Fibroblast of skin of left biceps (primary cell): ENCODE measurements around the gene SDHAF4.
A peak's percentile ranks its signal among the peaks of the same experiment; 100 is the strongest.
"Not testable (repeated sequence)": the region's sequence is repeated elsewhere in the genome, so short reads cannot be mapped to it uniquely, and the experiment has no call there.

Experiments used
- DNase-seq, 2 experiments: peaks; one replicate each; pipeline ENCODE4 v3.0.0-alpha.2; 2013; ENCODE audit warnings: low read depth in 2 of 2

SDHAF4 gene

DNA sequence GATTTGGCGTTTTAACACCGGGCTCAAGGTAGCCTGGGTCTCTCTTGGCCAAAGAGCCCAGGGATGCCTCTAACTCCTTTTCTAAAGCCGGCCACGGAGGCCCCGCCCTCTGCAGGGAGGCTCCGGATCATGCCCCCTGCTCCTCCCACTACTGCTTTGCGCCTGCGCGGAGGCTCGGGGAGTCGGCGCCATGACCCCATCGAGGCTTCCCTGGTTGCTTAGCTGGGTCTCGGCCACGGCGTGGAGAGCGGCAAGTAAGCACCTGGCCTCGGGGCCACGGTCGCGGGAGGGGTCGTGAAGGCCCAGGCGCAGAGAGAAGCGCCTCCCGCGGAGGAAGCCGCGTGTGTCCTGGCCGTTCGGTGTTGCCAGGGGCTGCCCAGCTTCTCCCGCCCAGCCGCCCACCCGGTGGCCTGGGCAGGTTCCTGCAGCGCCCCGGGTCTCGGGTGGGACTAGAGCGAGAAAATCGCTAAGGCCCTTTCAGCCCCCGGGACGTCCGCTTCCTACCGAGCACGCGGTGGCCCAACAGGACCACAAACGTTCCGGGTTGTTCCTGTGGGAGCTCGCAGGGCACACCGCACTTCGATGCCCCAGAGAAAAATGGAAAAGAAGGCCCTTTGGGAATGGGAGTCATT is at the start of gene SDHAF4:
Gene SDHAF4 (plus strand): TSS at position 180 of the 632 bp plus-strand sequence. CDS start 11 bp downstream, at position 191.
- DNase-seq, result peak; percentile 62 to 64

DNA sequence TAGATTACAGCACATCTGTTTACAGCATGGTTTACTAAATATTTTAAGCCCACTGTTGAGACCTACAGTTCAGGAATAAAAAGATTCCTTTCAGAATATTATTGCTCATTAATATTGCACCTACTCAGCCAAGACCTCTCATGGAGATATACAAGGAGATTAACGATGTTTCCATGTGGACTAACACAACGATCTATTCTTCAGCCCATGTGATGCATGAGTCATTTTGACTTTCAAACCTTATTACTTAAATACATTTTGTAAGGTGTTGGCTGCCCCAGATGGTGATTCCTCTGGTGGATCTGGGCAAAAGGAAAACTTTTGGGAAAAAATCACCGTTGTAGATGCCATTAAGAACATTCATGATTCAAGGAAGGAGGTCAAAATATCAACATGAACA is 48.0 kb upstream of the SDHAF4 start:
- DNase-seq, result no peak

DNA sequence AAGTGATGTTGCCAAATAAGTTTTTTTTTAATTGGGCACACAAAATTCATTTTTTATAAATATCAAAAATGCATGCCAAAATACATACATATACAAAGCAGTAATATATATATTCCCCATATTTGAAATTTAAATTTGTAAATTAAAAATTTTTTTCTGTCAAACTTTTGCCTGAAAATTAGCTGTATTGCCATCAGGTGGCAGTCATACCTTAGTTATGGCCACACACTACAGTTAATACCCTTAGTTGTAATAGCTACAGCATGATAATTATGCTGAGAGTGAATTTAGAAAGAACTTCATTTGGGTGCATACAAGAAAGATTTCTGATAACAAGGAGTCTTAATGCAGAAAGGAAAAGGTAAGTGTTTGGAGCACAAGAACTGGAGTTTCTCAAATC is 46.2 kb upstream of the SDHAF4 start:
- no peak for DNase-seq

GRCh38 chr6:70524721-70525286 is 41.9 kb upstream of the SDHAF4 start:
- no peak for DNase-seq

DNA sequence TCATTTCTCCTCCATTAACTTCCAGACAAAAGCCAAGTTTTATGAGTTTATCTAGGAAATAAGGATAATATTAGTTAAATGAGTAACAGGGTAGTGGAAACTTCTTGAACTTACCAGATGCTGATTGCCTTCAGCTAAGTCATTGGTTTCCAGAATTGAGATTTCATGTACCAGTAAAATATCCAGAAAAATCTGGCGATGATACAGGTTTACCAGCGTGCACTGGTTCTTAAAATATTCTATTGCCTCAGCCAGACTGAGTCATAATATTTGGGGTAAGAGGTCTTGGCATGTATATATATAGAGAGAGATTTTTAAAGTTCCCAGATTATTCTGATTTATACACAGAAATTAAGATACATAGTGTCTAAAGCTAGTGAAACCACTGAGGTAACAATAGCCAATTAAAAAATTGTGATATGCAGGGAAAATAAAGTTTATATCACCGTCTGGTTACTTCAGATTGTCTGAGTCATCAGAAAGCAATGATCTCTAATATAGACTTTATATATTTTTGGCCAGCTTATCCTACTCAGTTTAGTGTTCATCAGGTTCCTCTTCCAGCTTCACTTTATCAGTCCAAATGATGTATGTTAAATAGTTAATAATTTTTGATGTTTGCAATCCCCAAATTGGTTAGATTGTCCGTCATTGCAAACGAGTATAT is 39.5 kb upstream of the SDHAF4 start:
- peak; percentile 15 to 17 for DNase-seq

DNA sequence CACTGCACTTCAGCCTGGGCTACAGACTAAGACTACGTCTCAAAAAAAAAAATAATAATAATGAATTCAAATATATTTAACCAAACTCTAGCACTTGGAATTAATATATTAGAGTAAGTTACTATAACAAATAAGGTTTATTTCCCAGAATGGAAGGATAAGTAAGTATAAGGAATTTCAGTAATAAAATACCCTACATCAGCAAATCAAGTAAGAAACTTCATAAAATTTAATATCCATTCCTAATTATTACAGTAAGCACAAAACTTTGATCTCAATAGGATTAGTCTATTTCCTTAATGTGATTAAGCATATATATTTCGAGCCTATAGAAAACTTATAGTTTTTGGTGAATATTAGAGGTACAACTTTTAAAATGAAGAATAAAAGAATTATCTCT is 36.7 kb upstream of the SDHAF4 start:
- no peak for DNase-seq

DNA sequence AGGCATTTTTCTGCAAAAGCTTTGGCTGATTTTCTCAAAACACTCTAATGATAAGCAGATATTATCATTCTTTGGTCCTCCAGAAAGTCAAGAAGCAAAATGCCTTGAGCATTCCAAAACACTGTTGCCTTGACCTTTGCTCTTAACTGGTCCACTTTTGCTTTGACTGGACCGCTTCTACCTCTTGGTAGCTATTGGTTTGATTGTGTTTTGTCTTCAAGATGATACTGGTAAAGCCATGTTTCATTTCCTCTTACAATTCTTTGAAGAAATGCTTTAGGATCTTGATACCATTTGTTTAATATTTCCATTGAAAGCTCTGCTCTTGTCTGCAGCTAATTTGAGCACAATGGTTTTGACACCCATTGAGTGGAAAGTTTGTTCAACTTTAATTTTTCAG is 35.6 kb upstream of the SDHAF4 start:
- no peak for DNase-seq

DNA sequence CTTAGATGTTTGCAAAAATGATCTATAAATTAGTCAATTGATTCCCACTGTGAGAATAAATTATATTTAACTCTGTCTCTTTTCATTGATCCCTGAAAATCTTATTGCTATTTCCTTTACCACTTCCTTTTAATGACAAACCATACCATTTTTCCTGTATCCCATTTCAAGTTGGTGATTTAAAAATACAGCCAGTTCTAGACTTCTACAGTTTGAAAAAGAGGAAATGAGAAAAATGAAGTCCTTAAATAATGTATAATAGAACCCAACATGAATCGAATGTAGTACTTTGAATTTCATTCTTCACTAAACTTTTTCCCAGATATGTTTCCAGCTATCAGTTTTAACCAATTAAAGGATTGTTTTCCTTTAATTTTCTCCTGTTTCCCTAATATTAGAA is 29.5 kb upstream of the SDHAF4 start:
- DNase-seq, result no peak

GRCh38 chr6:70538376-70538775 is 28.4 kb upstream of the SDHAF4 start:
- DNase-seq, result no peak

DNA sequence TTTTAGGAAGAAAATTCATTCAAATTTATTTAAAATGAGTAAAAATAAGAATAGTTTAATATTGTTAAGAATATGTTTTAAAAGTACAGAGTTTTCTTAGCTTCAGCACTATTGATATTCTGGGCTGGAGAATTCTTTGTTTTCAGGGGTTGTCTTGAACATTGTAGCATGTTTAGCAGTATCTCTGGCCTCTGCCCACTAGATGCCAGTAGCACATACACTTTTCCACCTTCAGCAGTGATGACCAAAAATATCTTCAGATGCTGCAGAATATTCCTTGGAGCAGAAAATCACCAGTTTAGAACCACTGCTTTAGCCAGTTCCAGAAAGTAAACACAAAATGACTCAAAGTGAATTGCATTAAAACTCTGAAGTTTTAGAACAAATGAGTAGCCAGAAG is 19.4 kb upstream of the SDHAF4 start:
- DNase-seq, result no peak

DNA sequence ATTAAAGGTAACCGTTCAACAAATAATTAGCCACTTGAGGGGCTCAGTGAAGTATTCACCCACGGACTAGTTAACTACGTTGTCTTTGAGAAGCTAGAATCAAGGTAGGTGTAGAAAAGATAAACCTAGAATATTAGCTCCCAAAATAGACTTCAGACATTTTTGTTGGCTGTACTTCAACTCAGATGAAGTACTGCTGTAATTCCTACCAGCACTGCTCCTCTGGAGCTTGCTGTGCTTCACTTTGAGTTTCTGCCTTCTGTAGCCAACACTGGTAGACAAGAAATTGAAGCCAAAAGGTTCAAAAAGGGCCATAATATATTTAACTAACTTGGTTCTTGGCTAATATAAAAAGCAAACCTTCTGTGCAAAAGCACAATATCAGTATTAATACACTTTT is 18.8 kb upstream of the SDHAF4 start:
- DNase-seq, result no peak

DNA sequence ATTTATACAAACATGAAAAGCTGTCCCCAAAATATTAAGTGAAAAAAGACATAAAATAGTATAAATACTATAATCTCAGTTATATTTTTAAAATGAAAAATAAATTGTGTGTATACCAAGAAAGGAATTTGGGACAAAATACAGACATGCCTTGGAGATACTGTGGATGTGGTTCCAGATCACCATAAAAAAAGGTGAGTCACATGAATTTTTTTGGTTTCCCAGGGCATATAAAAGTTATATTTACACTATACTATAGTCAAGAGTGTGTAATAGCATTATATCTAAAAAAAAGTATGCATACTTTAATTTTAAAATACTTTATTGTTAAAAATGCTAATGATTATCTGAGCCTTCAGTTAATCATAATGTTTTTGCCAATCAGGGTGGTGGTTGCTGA is 17.4 kb upstream of the SDHAF4 start:
- no peak for DNase-seq

DNA sequence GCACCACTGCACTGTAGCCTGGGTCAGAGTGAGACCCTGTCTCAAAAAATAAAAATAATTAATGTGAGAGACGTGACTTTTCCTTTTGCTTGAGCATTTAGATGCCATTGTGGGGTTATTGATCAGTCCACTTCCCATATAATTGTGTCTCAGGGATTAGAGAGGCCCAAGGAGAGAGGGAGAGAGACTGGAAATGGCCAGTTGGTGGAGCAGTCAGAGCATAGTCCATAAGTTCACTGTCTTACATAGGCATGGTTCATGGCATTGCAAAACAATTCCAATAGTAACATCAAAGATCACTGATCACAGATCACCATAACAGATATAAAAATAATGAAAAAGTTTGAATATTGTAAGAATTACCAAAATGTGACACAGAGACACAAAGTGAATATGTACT is 15.2 kb upstream of the SDHAF4 start:
- no peak for DNase-seq

DNA sequence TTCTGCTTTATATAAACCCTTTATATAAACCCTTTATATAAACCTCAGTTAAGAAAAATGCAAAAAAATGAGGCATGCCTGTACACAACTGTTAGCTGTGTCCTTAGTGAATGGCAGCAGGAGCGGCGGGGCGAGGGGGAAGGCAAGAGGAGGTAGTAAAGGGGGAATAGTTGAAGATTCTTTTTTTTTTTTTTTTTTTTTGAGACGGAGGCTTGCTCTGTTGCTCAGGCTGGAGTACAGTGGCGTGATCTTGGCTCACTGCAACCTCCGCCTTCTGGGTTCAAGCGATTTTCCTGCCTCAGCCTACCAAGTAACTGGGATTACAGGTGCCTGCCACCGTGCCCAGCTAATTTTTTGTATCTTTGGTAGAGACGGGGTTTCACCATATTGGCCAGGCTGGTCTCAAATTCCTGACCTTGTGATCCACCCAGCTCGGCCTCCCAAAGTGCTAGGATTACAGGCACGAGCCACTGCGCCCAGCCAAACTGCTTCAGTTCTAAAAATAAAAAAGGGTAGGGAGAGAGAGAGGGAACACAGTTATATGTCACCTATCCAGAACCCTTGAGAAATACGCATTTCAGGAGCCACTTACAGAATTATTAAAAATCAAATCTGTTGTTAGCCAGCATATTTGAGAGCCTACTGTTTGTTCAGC is 14.3 kb upstream of the SDHAF4 start:
- DNase-seq, result not testable (repeated sequence)

GRCh38 chr6:70552974-70553373 is 13.8 kb upstream of the SDHAF4 start:
- no peak for DNase-seq

- DNase-seq, result no peak
Measured at GRCh38 chr6:70557998-70558397, 8.7 kb upstream of the SDHAF4 start.

DNA sequence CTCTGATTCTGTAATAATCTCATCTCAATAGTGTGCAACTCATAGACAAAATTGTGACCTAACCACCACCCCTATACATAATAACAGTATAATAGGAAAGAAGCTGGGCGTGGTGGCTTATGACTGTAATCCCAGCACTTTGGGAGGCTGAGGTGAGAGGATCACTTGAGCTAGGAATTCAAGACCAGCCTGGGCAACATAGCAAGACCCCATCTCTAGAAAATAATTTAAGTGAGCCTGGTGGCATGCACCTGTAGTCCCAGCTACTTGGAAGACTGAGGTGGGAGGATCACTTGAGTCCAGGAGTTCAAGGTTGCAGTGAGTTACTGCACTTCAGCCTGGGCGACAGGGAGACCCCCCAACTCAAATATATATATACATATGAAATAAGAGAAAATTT is 4.3 kb upstream of the SDHAF4 start:
- DNase-seq, result not testable (repeated sequence)

GRCh38 chr6:70563530-70563929 is 3.2 kb upstream of the SDHAF4 start:
- peak in 1 of 2 experiments; percentile 6 for DNase-seq

DNA sequence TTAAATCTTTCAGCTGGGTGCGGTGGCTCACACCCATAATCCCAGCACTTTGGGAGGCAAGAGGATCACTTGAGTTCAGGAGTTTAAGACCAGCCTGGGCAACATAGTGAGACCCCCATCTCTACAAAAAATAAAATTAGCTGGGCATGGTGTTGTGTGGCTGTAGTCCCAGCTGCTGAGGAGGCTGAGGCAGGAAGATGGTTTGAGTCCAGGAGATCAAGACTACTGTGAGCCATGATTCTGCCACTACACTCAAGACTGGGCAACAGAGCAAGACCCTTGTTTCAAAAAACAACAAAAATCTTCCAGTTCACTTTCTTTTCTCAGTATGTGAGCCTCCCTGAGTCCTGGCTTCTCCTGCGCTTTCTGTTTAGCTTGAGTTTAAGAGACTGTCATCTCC is 7.9 kb downstream of the SDHAF4 start:
- DNase-seq, result no peak

DNA sequence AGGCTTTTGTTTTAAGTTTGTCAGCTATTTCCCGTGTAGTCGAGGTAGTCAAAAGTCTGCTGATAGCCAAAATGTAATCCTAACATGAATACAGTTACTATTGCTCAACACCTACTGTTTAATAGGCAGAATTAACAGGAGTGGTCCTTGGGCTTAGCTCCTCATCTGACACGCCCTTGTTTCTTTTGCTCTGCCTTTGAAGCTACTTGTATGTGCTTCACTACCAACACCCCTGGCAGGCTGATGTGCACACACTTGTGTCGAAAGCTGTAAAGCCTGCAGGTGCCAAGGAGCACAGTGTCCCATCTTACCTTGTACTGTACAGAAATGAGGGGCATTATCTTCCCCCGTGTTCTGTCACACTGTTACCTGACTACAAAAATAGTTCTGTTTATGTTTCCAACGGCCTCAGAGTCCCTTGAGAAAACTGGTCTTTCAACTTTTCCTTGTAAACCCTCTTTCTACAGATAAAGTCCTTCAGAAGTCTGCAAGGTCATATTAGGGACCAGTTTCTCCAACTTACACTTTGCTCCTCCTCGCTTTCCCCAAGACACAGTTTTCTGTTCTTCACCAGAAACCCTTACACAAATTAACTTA is 9.3 kb downstream of the SDHAF4 start:
- DNase-seq, result no peak

- no peak for DNase-seq
Measured at GRCh38 chr6:70586114-70586513, 19.4 kb downstream of the SDHAF4 start.

DNA sequence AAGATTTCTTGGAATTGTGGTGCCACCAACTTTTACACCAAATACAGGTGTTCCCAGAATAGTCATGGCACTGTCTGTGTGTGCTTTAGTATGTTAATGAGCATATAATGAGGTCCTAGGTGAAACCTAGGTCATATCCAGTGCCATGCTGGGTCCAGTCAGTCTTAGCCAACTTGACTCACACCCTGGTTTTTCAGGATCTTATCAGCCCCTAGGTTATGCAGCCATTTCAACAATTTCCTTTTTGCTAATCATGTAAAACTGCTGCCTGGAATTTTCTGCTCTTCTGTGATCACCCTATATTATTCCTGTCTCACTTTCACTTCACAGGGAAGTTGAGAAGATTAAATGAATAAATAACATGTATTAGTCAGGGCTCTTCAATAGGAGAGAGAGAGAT is 23.7 kb downstream of the SDHAF4 start:
- DNase-seq, result no peak
